IPS-18c (cell line): ENCODE results near the gene DOCK3.

Experiments
- H3K4me3 ChIP-seq: 2 replicates; pipeline ENCODE4 v1.7.0; 2013; ENCODE audit warnings: low read depth, mild to moderate bottlenecking, low read length, moderate library complexity; ENCODE audit not compliant: insufficient read depth
- H3K9me3 ChIP-seq: one replicate; pipeline ENCODE4 v1.6.1; 2013; ENCODE audit warnings: mild to moderate bottlenecking, low read length, moderate library complexity; ENCODE audit not compliant: control insufficient read depth, insufficient read depth

Gene DOCK3

DNA sequence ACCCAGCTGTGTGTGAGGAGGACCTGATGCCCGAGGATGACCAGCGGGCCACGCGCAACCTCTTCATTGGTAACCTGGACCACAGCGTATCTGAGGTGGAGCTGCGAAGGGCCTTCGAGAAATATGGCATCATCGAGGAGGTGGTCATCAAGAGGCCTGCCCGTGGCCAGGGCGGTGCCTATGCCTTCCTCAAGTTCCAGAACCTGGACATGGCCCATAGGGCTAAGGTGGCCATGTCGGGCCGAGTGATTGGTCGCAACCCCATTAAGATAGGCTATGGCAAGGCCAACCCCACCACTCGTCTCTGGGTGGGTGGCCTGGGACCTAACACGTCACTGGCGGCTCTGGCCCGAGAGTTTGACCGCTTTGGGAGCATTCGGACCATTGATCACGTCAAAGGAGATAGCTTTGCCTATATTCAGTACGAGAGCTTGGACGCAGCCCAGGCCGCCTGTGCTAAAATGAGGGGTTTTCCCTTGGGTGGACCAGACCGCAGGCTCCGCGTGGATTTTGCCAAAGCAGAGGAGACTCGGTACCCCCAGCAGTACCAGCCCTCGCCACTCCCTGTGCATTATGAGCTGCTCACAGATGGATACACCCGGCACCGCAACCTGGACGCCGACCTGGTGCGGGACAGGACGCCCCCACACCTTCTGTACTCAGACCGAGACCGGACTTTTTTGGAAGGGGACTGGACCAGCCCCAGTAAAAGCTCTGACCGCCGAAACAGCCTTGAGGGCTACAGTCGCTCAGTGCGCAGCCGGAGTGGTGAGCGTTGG lies 717.8 kb downstream of the DOCK3 start:
- peaks cover 2% of the 10 kb centered on the region for H3K9me3 ChIP-seq
- H3K4me3 ChIP-seq: peak overlapping the region; percentile 77

DNA sequence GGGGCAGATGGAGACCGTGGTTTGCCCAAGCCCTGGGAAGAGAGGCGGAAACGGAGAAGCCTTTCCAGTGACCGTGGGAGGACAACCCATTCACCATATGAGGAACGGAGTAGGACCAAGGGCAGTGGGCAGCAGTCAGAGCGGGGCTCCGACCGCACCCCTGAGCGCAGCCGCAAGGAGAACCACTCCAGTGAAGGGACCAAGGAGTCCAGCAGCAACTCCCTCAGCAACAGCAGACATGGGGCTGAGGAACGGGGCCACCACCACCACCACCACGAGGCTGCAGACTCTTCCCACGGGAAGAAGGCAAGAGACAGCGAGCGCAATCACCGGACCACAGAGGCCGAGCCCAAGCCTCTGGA lies 718.4 kb downstream of the DOCK3 start:
- H3K9me3 ChIP-seq: peaks cover 2% of the 10 kb centered on the region
- H3K4me3 ChIP-seq: no peak overlapping the region

DNA sequence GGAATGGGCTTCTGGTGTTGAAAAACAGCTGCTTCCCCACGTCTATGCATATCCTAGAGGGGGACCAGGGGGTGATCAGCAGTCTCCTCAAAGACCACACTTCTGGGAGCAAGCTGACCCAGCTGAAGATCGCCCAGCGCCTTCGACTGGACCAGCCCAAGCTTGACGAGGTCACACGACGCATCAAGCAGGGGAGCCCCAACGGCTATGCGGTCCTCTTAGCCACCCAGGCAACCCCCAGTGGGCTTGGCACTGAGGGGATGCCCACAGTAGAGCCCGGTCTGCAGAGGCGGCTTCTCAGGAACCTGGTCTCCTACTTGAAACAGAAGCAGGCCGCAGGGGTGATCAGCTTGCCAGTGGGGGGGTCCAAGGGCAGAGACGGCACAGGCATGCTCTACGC lies 718.8 kb downstream of the DOCK3 start:
- Histone ChIP-seq H3K9me3 (peaks cover 2% of the 10 kb centered on the region), H3K4me3 (no peak overlapping the region)

DNA sequence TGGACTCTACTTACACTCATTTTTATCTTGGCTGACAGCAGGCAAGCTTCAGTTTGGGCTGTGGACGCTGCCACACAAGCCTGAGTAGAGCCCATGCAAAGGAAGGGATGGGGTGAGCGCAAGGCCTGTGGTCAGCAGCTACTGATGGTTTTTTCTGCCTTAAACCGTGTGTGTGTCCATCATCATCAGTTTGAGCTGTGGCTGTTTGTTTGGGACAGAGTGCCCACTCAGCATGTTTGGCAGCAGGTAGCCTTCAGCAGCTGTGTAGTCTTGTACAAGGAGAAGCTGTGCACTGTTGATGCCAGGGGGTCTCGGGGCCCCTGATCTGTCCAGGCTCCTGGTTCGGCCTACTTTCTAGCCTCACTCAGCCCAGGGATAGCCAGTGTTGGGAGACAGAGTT lies 719.8 kb downstream of the DOCK3 start:
- Histone ChIP-seq H3K4me3 (peak overlapping the region; percentile 15; the same call in 1 of the 2 replicates), H3K9me3 (peaks cover 2% of the 10 kb centered on the region)

DNA sequence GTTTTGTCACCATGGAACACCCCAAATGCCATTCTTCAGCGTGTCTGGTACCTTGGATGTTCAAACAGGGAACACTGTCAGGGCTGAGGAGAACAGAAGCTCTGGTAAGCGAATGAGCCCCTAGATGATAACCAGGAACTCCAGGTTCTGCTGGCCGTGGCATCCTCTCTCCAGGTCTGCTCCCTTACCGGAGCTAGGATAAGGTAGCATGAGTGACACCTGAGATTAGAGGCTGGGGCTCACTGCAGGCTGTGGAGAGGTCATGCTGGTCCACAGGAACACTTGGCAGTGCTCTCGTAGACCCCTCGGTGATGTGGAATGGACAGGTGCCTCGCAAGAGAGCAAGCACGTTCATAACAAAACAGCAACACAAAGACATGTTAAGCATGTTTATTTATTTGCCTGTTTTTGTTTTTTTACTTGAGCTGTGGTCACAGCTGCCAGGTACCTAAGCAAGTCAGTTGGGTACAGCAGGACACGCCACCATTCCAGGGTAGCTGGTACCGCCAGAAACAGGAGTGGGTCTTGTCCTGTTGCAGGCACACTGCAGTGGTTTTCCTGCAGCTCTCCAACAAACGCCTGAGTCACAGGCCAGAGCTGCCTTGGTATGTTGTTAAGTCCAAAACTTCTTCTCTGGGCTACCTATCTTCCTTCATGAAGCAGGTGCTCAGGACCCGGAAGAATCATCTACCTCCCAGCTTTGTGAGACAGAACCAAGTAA lies 720.9 kb downstream of the DOCK3 start:
- peaks cover 2% of the 10 kb centered on the region for H3K9me3 ChIP-seq
- H3K4me3 ChIP-seq: no peak overlapping the region

DNA sequence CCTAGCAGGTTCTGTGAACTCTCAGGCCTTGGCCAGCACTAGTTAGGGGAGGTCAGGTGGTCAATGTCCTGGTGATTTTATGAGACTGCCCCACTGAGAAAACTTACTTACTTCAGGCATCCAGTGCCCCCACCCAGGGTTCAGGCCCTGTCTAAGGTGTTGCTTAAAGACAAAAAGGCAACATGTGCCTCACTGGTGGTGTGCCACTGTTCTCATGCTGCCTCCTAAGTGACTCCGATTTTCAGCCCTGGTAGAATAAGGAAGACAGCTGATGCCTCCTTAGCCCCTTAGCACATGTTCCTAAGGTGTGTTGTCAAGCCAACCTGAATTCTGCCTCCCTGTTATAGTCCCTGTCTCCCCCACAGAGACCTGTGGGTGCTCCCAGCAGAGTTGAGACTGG lies 721.7 kb downstream of the DOCK3 start:
- H3K9me3 ChIP-seq: peaks cover 2% of the 10 kb centered on the region
- H3K4me3 ChIP-seq: no peak overlapping the region

DNA sequence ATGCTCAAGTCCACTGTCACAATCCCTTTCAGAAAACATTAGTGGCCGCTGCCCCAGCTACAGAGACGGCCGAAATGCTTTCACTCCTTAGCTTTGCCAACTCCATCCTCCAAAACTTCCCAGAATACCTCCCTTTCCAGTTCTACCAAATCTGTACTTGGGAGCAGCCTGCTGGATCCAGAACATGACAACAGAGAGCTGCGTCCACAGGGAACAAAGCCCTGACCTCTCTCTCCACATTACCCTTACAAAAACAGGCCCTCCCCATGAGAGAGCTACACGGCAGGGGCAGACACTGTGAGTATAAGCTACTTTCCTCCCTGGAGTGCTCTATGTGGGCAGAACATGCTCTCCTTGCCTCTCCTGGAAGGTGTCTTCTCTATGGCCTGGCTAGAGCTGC lies 722.7 kb downstream of the DOCK3 start:
- H3K9me3 ChIP-seq: no peaks in the 10 kb centered on the region
- H3K4me3 ChIP-seq: no peak overlapping the region

DNA sequence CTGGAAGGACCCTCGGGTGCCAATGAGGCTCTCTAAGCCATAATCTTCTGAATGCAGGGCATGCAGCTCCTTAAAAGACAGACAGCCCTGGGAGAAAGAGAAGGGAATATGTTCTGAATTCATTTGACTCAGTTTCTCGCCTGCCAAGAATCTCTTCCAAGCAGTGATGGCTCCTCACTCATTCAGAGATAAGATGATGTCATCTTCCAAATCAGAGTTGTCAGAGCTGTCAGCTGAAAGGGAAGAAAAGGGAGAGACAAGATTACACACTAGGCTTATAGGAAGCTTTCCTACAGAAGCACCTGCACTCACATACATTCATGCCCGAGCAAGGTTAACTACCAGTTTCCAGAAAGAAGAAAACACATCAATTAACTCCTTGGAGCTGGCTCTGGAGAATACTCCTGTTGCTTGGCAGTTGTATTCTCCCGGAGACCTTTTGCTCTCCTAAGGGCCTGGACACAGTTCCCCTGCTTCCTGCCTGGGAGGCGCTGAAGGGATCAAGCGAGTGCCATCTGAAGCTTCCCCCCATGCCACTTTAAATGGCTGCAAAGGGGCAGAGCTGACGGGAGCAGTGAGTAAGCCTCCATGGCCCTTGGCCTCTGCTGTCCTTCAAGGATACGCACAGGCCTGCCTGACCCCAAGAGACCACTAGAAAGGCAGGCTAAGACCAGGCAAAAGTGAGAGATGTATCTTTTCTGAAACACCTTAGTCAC lies 724.0 kb downstream of the DOCK3 start:
- Histone ChIP-seq H3K4me3 (no peak overlapping the region), H3K9me3 (no peaks in the 10 kb centered on the region)

DNA sequence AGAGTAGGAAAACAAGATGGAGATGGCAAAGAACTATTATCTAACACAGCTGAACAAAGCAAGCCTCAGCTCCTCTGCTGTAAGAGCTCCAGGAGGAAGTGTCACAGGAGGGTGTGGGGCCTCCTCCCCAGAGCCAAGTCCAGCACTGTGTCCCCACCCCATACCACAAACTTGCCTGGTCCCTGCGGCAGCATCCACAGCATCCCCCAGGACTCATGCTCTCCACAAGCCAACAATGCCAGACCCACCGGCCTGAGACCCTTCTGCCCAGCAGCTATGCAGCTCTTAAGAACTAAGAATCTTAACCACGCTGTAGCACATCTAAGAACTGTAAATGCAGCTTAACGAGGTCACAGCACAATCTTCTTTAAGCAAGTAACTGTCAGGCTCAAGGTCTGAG lies 725.4 kb downstream of the DOCK3 start:
- Histone ChIP-seq H3K4me3 (no peak overlapping the region), H3K9me3 (no peaks in the 10 kb centered on the region)

DNA sequence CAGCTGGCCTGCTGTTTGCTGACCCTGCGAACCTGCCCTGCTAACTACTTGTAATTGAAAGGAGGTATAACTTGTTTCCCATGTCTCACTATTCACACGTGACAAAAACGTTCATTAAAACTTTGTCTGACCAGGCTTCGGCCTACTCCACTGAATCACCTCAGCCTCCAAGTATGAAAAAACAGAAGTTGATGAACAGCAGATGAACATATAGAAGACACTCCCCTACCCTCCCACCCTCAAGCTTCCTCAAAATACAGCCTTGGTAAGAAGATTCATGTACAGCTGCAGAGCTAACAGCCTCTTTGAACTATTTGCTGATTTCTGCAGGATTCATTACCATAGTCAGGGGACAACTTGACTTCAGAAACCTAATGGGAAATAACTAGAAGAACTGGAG lies 727.0 kb downstream of the DOCK3 start:
- Histone ChIP-seq H3K4me3 (no peak overlapping the region), H3K9me3 (no peaks in the 10 kb centered on the region)

DNA sequence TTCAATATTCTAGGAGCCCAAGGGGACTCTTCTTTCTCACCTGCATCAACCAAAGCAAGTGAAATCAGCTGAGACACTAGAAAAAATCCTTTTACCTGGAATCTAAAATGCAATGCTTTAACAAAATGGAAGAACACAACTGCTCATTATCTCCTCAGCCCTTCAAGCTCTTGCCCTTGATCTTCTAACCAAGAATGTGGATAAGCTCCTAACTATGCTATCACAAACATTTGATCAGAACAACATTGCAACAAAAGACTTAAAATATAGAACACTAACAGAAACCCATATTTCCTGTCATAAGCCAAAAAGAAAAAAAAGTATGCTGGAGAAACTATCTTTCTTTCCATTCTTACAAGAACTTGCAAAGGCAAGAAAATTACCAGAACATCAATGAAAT lies 728.9 kb downstream of the DOCK3 start:
- no peak overlapping the region for H3K4me3 ChIP-seq
- H3K9me3 ChIP-seq: no peaks in the 10 kb centered on the region

DNA sequence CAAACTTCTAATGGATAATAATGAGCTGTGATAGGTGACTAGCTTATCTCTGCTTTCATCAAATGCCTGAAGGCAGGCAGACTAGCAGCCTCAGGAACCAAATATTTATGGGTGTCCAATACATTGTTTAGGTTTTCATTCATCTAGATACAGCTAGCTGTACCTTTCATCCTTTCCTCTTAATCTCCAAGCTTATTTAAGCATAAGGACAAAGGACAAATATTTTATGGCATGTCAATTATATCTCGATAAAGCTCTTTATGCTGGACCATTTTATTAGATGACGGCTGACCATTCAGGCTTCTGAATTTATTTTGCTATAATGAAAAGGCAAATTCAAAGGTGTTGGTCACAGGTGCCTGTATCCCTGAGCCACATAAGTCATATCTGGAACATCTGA lies 733.3 kb downstream of the DOCK3 start:
- Histone ChIP-seq H3K9me3 (no peaks in the 10 kb centered on the region), H3K4me3 (no peak overlapping the region)

DNA sequence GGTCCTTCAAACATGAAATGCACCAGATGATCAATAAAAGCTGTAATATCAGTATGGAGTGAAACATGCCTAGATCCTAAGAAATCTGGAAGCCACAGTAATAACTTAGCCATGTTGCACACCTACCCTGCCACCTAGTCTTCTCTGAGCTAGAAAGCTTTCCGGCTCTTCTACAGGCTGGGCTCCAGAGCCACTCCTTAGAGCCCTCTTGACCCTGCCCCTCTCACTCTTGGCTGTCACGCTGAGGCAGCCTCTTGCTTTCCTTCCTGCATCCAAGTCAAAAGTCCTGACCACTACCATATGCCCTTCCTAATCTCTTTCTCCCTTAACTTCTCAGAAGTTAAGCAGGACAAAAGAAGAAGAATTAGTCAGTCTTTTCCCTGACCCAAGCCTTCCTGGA lies 734.1 kb downstream of the DOCK3 start:
- no peaks in the 10 kb centered on the region for H3K9me3 ChIP-seq
- no peak overlapping the region for H3K4me3 ChIP-seq

DNA sequence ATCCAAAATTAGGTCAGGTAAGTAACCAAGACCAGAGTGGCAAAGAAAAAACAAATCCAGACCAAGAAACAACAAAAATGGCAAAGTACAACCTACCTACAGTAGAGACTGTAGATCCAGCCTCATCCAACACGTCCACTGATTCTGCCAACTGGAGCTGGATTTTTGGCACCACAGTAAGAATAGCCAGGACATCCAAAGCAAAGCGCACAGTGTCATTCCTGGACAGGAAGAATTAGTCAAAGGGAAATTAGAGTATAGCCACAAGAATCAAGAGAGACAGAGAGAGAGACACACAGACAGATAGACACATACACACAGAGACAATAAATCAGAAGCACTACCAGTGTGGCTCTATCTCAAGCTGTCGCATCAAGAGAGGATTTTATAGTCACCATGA lies 747.5 kb downstream of the DOCK3 start:
- Histone ChIP-seq H3K9me3 (no peaks in the 10 kb centered on the region), H3K4me3 (no peak overlapping the region)

DNA sequence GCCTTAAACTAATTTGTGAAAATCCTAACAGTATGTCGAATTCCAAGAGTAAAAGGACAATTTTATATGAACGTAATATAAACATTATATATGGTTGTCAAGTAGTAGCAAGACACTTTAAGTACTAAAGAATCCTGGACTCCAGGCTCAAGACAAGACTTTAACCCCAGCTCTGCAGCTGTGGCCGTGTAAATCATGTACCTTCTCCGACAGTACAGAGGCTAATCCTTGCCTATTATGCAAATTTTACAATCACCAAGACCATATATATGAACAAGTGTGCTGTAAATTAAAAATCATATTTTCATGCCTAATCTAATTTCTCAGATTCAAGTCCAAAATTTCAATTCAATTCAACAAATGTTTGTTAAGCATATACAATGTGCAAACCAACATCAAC lies 752.2 kb downstream of the DOCK3 start:
- no peaks in the 10 kb centered on the region for H3K9me3 ChIP-seq
- no peak overlapping the region for H3K4me3 ChIP-seq

DNA sequence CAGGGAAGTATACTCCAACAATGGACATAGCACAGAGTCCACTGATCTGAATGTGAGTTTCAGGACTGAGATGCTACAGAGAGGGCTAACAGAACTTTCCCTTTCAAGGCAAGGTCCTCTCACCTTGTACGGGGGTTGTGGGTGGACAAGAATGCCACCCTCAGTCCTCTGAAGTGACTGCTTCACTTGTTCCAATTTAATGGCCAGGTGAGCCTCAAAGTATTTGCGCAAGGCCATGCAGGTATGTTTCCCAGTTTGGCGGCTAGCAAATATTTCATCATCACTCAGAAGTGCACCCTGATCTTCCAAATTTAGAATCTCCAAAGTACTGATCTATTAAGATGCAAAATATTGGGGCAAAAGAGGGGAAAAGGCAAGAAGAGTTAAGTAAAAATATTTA lies 754.4 kb downstream of the DOCK3 start:
- H3K4me3 ChIP-seq: no peak overlapping the region
- no peaks in the 10 kb centered on the region for H3K9me3 ChIP-seq
